Measurements from ENCODE around the gene ATPAF2.

ATPAF2 gene

GRCh38 chr17:17985555-17985954 is 53.4 kb downstream of the ATPAF2 start:
- Mint-ChIP-seq H3K36me3 (ENCODE audit: insufficient read depth) (no peaks in the 10 kb centered on the region), H3K9me3 (no peaks in the 10 kb centered on the region), H3K27me3 (no peaks in the 10 kb centered on the region), H3K4me3 (no peak overlapping the region), H3K27ac (ENCODE audit: low read depth) (no peak overlapping the region), H3K4me1 (no peaks in the 10 kb centered on the region)
- DNase-seq (ENCODE audit: low spot score in 2 of 2), result no peak
- ATAC-seq (replicated peaks; ENCODE audit: extremely low read depth, poor library complexity, severe bottlenecking), result no peak

- Mint-ChIP-seq H3K27ac (ENCODE audit: low read depth) (no peak overlapping the region), H3K4me3 (no peak overlapping the region), H3K36me3 (ENCODE audit: insufficient read depth) (no peaks in the 10 kb centered on the region), H3K27me3 (no peaks in the 10 kb centered on the region), H3K9me3 (no peaks in the 10 kb centered on the region), H3K4me1 (no peaks in the 10 kb centered on the region)
- DNase-seq (ENCODE audit: low spot score in 2 of 2), result no peak
- ATAC-seq (replicated peaks; ENCODE audit: extremely low read depth, poor library complexity, severe bottlenecking), result no peak
Observed at GRCh38 chr17:17985153-17985552, 53.8 kb downstream of the ATPAF2 start.

GRCh38 chr17:17983776-17984175 is 55.2 kb downstream of the ATPAF2 start:
- ATAC-seq (replicated peaks; ENCODE audit: extremely low read depth, poor library complexity, severe bottlenecking) (no peak), DNase-seq (ENCODE audit: low spot score in 2 of 2) (no peak)
- Mint-ChIP-seq H3K4me1 (no peaks in the 10 kb centered on the region), H3K9me3 (no peaks in the 10 kb centered on the region), H3K27me3 (no peaks in the 10 kb centered on the region), H3K27ac (ENCODE audit: low read depth) (no peak overlapping the region), H3K4me3 (no peak overlapping the region), H3K36me3 (ENCODE audit: insufficient read depth) (no peaks in the 10 kb centered on the region)

- Mint-ChIP-seq H3K9me3 (no peaks in the 10 kb centered on the region), H3K36me3 (ENCODE audit: insufficient read depth) (no peaks in the 10 kb centered on the region), H3K4me1 (no peaks in the 10 kb centered on the region), H3K27ac (ENCODE audit: low read depth) (no peak overlapping the region), H3K27me3 (no peaks in the 10 kb centered on the region), H3K4me3 (no peak overlapping the region)
- DNase-seq (ENCODE audit: low spot score in 2 of 2), result no peak
- no peak for ATAC-seq (replicated peaks; ENCODE audit: extremely low read depth, poor library complexity, severe bottlenecking)
Observed at GRCh38 chr17:17983376-17983775, 55.6 kb downstream of the ATPAF2 start.

GRCh38 chr17:17982801-17983200 is 56.2 kb downstream of the ATPAF2 start:
- DNase-seq (ENCODE audit: low spot score in 2 of 2) (no peak), ATAC-seq (replicated peaks; ENCODE audit: extremely low read depth, poor library complexity, severe bottlenecking) (no peak)
- Mint-ChIP-seq H3K27me3 (no peaks in the 10 kb centered on the region), H3K9me3 (no peaks in the 10 kb centered on the region), H3K4me3 (no peak overlapping the region), H3K4me1 (no peaks in the 10 kb centered on the region), H3K36me3 (ENCODE audit: insufficient read depth) (no peaks in the 10 kb centered on the region), H3K27ac (ENCODE audit: low read depth) (no peak overlapping the region)

GRCh38 chr17:17981330-17981729 is 57.6 kb downstream of the ATPAF2 start:
- Mint-ChIP-seq H3K36me3 (ENCODE audit: insufficient read depth) (no peaks in the 10 kb centered on the region), H3K27ac (ENCODE audit: low read depth) (no peak overlapping the region), H3K4me3 (no peak overlapping the region), H3K4me1 (no peaks in the 10 kb centered on the region), H3K9me3 (no peaks in the 10 kb centered on the region), H3K27me3 (no peaks in the 10 kb centered on the region)
- DNase-seq (ENCODE audit: low spot score in 2 of 2) (no peak), ATAC-seq (replicated peaks; ENCODE audit: extremely low read depth, poor library complexity, severe bottlenecking) (no peak)

- Mint-ChIP-seq H3K9me3 (no peaks in the 10 kb centered on the region), H3K36me3 (ENCODE audit: insufficient read depth) (no peaks in the 10 kb centered on the region), H3K27me3 (no peaks in the 10 kb centered on the region), H3K4me1 (peaks cover 7% of the 10 kb centered on the region), H3K27ac (ENCODE audit: low read depth) (no peak overlapping the region), H3K4me3 (no peak overlapping the region)
- ATAC-seq (replicated peaks; ENCODE audit: extremely low read depth, poor library complexity, severe bottlenecking) (no peak), DNase-seq (ENCODE audit: low spot score in 2 of 2) (no peak)
Observed at GRCh38 chr17:17979778-17980177, 59.2 kb downstream of the ATPAF2 start.

- DNase-seq (ENCODE audit: low spot score in 2 of 2), result no peak
- Mint-ChIP-seq H3K9me3 (no peaks in the 10 kb centered on the region), H3K4me1 (peaks cover 7% of the 10 kb centered on the region), H3K27me3 (no peaks in the 10 kb centered on the region), H3K27ac (ENCODE audit: low read depth) (no peak overlapping the region), H3K4me3 (no peak overlapping the region), H3K36me3 (ENCODE audit: insufficient read depth) (no peaks in the 10 kb centered on the region)
- ATAC-seq (replicated peaks; ENCODE audit: extremely low read depth, poor library complexity, severe bottlenecking), result no peak
Observed at GRCh38 chr17:17978481-17979424, 60.2 kb downstream of the ATPAF2 start.

GRCh38 chr17:17976931-17977570 is 61.9 kb downstream of the ATPAF2 start:
- DNase-seq (ENCODE audit: low spot score in 2 of 2) (no peak), ATAC-seq (replicated peaks; ENCODE audit: extremely low read depth, poor library complexity, severe bottlenecking) (no peak)
- H3K27me3 Mint-ChIP-seq, result no peaks in the 10 kb centered on the region
- no peak overlapping the region for H3K27ac Mint-ChIP-seq (ENCODE audit: low read depth)
- peaks cover 8% of the 10 kb centered on the region for H3K36me3 Mint-ChIP-seq (ENCODE audit: insufficient read depth)
- peaks cover 7% of the 10 kb centered on the region for H3K4me1 Mint-ChIP-seq
- H3K9me3 Mint-ChIP-seq, result no peaks in the 10 kb centered on the region
- no peak overlapping the region for H3K4me3 Mint-ChIP-seq

- H3K4me1 Mint-ChIP-seq, result peaks cover 16% of the 10 kb centered on the region
- ATAC-seq (replicated peaks; ENCODE audit: extremely low read depth, poor library complexity, severe bottlenecking), result no peak
- H3K36me3 Mint-ChIP-seq (ENCODE audit: insufficient read depth), result peaks cover 9% of the 10 kb centered on the region
- no peak for DNase-seq (ENCODE audit: low spot score in 2 of 2)
- H3K9me3 Mint-ChIP-seq, result no peaks in the 10 kb centered on the region
- no peak overlapping the region for H3K4me3 Mint-ChIP-seq
- no peaks in the 10 kb centered on the region for H3K27me3 Mint-ChIP-seq
- H3K27ac Mint-ChIP-seq (ENCODE audit: low read depth), result no peak overlapping the region
Observed at GRCh38 chr17:17975436-17975835, 63.5 kb downstream of the ATPAF2 start.

- peak overlapping the region; percentile 98 for H3K27ac Mint-ChIP-seq (ENCODE audit: low read depth)
- H3K9me3 Mint-ChIP-seq, result no peaks in the 10 kb centered on the region
- H3K27me3 Mint-ChIP-seq, result no peaks in the 10 kb centered on the region
- H3K4me1 Mint-ChIP-seq, result peaks cover 30% of the 10 kb centered on the region
- ATAC-seq (replicated peaks; ENCODE audit: extremely low read depth, poor library complexity, severe bottlenecking), result no peak
- H3K4me3 Mint-ChIP-seq, result peak overlapping the region; percentile 97
- H3K36me3 Mint-ChIP-seq (ENCODE audit: insufficient read depth), result peaks cover 9% of the 10 kb centered on the region
- no peak for DNase-seq (ENCODE audit: low spot score in 2 of 2)
Observed at GRCh38 chr17:17972952-17973254, 66.1 kb downstream of the ATPAF2 start.

GRCh38 chr17:17972126-17972951 is 66.6 kb downstream of the ATPAF2 start, which contains the start of the genes DRC3 and TOM1L2:
Gene DRC3, plus strand, starts transcription at chr17:17972862. Its CDS starts 4,737 bp downstream, at chr17:17977599.
Gene TOM1L2, minus strand, starts transcription at chr17:17972400. Its CDS starts 87 bp downstream, at chr17:17972313.
- H3K27me3 Mint-ChIP-seq, result no peaks in the 10 kb centered on the region
- H3K27ac Mint-ChIP-seq (ENCODE audit: low read depth), result peak within 1 kb of the TSS; percentile 98
- peaks cover 34% of the 10 kb centered on the region for H3K4me1 Mint-ChIP-seq
- DNase-seq (ENCODE audit: low spot score in 2 of 2), result peak; percentile 97 to 100
- peaks cover 9% of the 10 kb centered on the region for H3K36me3 Mint-ChIP-seq (ENCODE audit: insufficient read depth)
- peak; percentile 92 for ATAC-seq (replicated peaks; ENCODE audit: extremely low read depth, poor library complexity, severe bottlenecking)
- no peaks in the 10 kb centered on the region for H3K9me3 Mint-ChIP-seq
- H3K4me3 Mint-ChIP-seq, result peak within 1 kb of the TSS; percentile 97
